ENCODE data around the gene NPHP4. TPM values are rescaled to one million over a fixed set of nuclear protein-coding genes. Genes with fewer than 3 reads are reported as not detected.

Gene NPHP4
- total RNA-seq, 2 donors from 2014 or later = 11.4 to 32.2 TPM

GRCh38 chr1:6012529-6013318, 20.5 kb upstream of the NPHP4 start:
- no peak for TF ChIP-seq POLR2A (IDR thresholded peaks at IDR 0.05)
- no peak for TF ChIP-seq POLR2AphosphoS5 (IDR thresholded peaks at IDR 0.05)
- TF ChIP-seq, protein P1, sequence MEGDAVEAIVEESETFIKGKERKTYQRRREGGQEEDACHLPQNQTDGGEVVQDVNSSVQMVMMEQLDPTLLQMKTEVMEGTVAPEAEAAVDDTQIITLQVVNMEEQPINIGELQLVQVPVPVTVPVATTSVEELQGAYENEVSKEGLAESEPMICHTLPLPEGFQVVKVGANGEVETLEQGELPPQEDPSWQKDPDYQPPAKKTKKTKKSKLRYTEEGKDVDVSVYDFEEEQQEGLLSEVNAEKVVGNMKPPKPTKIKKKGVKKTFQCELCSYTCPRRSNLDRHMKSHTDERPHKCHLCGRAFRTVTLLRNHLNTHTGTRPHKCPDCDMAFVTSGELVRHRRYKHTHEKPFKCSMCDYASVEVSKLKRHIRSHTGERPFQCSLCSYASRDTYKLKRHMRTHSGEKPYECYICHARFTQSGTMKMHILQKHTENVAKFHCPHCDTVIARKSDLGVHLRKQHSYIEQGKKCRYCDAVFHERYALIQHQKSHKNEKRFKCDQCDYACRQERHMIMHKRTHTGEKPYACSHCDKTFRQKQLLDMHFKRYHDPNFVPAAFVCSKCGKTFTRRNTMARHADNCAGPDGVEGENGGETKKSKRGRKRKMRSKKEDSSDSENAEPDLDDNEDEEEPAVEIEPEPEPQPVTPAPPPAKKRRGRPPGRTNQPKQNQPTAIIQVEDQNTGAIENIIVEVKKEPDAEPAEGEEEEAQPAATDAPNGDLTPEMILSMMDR (IDR thresholded peaks at IDR 0.05) = no peak
- no peak overlapping the region for H3K27ac ChIP-seq
- H3K4me3 ChIP-seq = no peak overlapping the region

DNA sequence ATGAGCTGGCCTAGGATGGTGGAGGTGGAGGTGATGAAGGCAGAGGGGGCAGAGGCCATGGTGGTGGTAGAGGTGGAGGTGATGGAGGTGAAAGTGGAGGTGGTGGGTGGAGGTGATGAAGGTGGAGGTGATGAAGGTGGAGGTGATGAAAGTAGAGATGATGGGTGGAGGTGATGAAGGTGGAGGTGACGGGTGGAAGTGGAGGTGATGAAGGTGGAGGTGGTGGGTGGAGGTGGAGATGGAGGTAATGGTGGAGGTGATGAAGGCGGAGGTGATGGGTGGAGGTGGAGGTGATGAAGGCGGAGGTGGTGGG, 19.7 kb upstream of the NPHP4 start:
- no peak overlapping the region for H3K27ac ChIP-seq
- TF ChIP-seq POLR2AphosphoS5 (IDR thresholded peaks at IDR 0.05) (no peak), POLR2A (IDR thresholded peaks at IDR 0.05) (no peak)
- TF ChIP-seq, protein P1 (IDR thresholded peaks at IDR 0.05) = no peak
- 91% methylated on average over 3 of the region's 3 CpGs for WGBS
- H3K36me3 ChIP-seq = no peaks in the 10 kb centered on the region
- H3K4me1 ChIP-seq (replicated peaks) = no peaks in the 10 kb centered on the region
- no peak overlapping the region for H3K4me3 ChIP-seq
- DNase-seq (ENCODE audit: low spot score) = no peak
- H3K9me3 ChIP-seq = no peaks in the 10 kb centered on the region
- H3K27me3 ChIP-seq (replicated peaks; ENCODE audit: insufficient read depth) = no peaks in the 10 kb centered on the region
- intact Hi-C loops (cut with DNase I) = no loop called here

More at GRCh38 chr1:6012529-6013318, 20.5 kb upstream of the NPHP4 start:
- Histone ChIP-seq H3K36me3 (no peaks in the 10 kb centered on the region), H3K9me3 (no peaks in the 10 kb centered on the region), H3K27me3 (replicated peaks; ENCODE audit: insufficient read depth) (no peaks in the 10 kb centered on the region), H3K4me1 (replicated peaks) (no peaks in the 10 kb centered on the region)
- WGBS = 86% methylated on average over 17 of the region's 17 CpGs
- intact Hi-C loops (cut with DNase I) = no loop called here
- DNase-seq (ENCODE audit: low spot score) = no peak

- DNase-seq (ENCODE audit: low spot score) = no peak
- Histone ChIP-seq H3K27me3 (replicated peaks; ENCODE audit: insufficient read depth) (no peaks in the 10 kb centered on the region), H3K27ac (no peak overlapping the region), H3K9me3 (no peaks in the 10 kb centered on the region), H3K4me3 (no peak overlapping the region), H3K4me1 (replicated peaks) (no peaks in the 10 kb centered on the region), H3K36me3 (no peaks in the 10 kb centered on the region)
- intact Hi-C loops (cut with DNase I) = no loop called here
- WGBS = 84% methylated on average over 19 of the region's 19 CpGs
- TF ChIP-seq POLR2AphosphoS5 (IDR thresholded peaks at IDR 0.05) = no peak
- TF ChIP-seq, protein P1 (IDR thresholded peaks at IDR 0.05) = no peak
- no peak for TF ChIP-seq POLR2A (IDR thresholded peaks at IDR 0.05)
Measured at GRCh38 chr1:6011161-6011945, 19.1 kb upstream of the NPHP4 start.

DNA sequence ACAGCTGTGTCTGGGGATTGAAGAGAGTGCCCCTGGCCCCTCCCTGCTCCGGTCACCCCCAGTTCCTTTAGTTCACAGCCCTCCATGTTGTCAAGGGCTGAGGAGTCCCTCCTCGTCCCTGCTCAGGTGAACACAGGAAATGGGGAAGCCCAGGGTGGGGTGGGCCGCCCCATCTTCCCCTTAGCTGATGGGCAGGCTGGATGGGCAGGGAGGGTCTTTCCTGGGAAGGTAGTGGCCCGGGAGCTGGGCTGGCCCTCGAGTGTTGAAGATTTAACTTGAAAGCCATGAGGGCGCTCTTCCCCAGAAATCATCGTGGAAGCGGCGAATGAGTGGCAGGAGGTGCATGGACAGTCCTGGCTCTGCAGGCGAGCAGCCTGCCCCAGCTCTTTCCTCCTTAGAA, 18.3 kb upstream of the NPHP4 start:
- DNase-seq (ENCODE audit: low spot score) = no peak
- WGBS = 82% methylated on average over 10 of the region's 10 CpGs
- H3K27me3 ChIP-seq (replicated peaks; ENCODE audit: insufficient read depth) = no peaks in the 10 kb centered on the region
- intact Hi-C loops (cut with DNase I) = no loop called here
- H3K36me3 ChIP-seq = no peaks in the 10 kb centered on the region
- no peak overlapping the region for H3K27ac ChIP-seq
- TF ChIP-seq POLR2A (IDR thresholded peaks at IDR 0.05) (no peak), POLR2AphosphoS5 (IDR thresholded peaks at IDR 0.05) (no peak)
- TF ChIP-seq, protein P1 (IDR thresholded peaks at IDR 0.05) = no peak
- no peaks in the 10 kb centered on the region for H3K9me3 ChIP-seq
- no peak overlapping the region for H3K4me3 ChIP-seq
- H3K4me1 ChIP-seq (replicated peaks) = no peaks in the 10 kb centered on the region
